ENCODE results near the gene TRPM4. TPM values are rescaled to one million over a fixed set of nuclear protein-coding genes. Genes with fewer than 3 reads are reported as not detected.

The TRPM4 gene
- total and polyA plus RNA-seq, 4 donors: 8.1 to 31.2 (median 13.2) TPM

- Histone ChIP-seq H3K36me3 (ENCODE audit: control insufficient read depth in 4 of 4, insufficient read depth in 3 of 4, low read depth in 1 of 4, low read length in 3 of 4) (peaks cover 0 to 2% (median 0%) of the 10 kb centered on the region in 4 donors), H3K9me3 (ENCODE audit: control insufficient read depth in 4 of 4, low read length in 3 of 4) (no peaks in the 10 kb centered on the region), H3K9ac (ENCODE audit: low read depth in 1 of 2, low read length in 2 of 2) (no peak overlapping the region), H3K4me3 (ENCODE audit: low read depth in 1 of 3, low read length in 3 of 3) (no peak overlapping the region), H3K4me1 (ENCODE audit: control insufficient read depth in 4 of 4, insufficient read depth in 4 of 4, low read length in 3 of 4) (peaks cover 5 to 13% (median 8%) of the 10 kb centered on the region in 4 donors), H3K27me3 (ENCODE audit: control insufficient read depth in 4 of 4, insufficient read depth in 4 of 4, low read length in 3 of 4) (no peaks in the 10 kb centered on the region), H3K27ac (ENCODE audit: low read depth in 1 of 2, low read length in 2 of 2) (no peak overlapping the region)
- TF ChIP-seq GABPA (IDR thresholded peaks at IDR 0.05 in 1 of 2, conservative IDR thresholded peaks at IDR 0.05 in 1 of 2) (no peak), FOXA1 (IDR thresholded peaks at IDR 0.05) (no peak), FOXA2 (IDR thresholded peaks at IDR 0.05) (no peak), EGR1 (IDR thresholded peaks at IDR 0.05; ENCODE audit: low read depth in 2 of 2) (no peak), HNF4G (IDR thresholded peaks at IDR 0.05) (no peak), ATF3 (IDR thresholded peaks at IDR 0.05) (no peak), MAX (IDR thresholded peaks at IDR 0.05) (no peak)
- no peak for DNase-seq (ENCODE audit: low spot score)
- WGBS: 95% methylated on average over 9 of the region's 9 CpGs
These were observed 57.1 kb downstream of the TRPM4 start for GRCh38 chr19:49214701-49215100.

GRCh38 chr19:49216071-49216470 lies 58.5 kb downstream of the TRPM4 start:
- TF ChIP-seq REST (IDR thresholded peaks at IDR 0.05) (no peak), FOXA1 (IDR thresholded peaks at IDR 0.05) (no peak), JUND (IDR thresholded peaks at IDR 0.05) (no peak), CTCF (IDR thresholded peaks at IDR 0.05; ENCODE audit: low read depth, low read length, missing input control) (no peak)
- WGBS: 81% methylated on average over 10 of the region's 10 CpGs
- Histone ChIP-seq H3K4me3 (ENCODE audit: low read depth in 1 of 3, low read length in 3 of 3) (no peak overlapping the region), H3K36me3 (ENCODE audit: control insufficient read depth in 4 of 4, insufficient read depth in 3 of 4, low read depth in 1 of 4, low read length in 3 of 4) (peaks cover 0 to 2% (median 0%) of the 10 kb centered on the region in 4 donors), H3K4me1 (ENCODE audit: control insufficient read depth in 4 of 4, insufficient read depth in 4 of 4, low read length in 3 of 4) (peaks cover 5 to 9% (median 8%) of the 10 kb centered on the region in 4 donors), H3K27ac (ENCODE audit: low read depth in 1 of 2, low read length in 2 of 2) (no peak overlapping the region), H3K9ac (ENCODE audit: low read depth in 1 of 2, low read length in 2 of 2) (no peak overlapping the region), H3K9me3 (ENCODE audit: control insufficient read depth in 4 of 4, low read length in 3 of 4) (no peaks in the 10 kb centered on the region), H3K27me3 (ENCODE audit: control insufficient read depth in 4 of 4, insufficient read depth in 4 of 4, low read length in 3 of 4) (no peaks in the 10 kb centered on the region)
- DNase-seq (ENCODE audit: low spot score): no peak

GRCh38 chr19:49217382-49217781 lies 59.8 kb downstream of the TRPM4 start:
- no peak overlapping the region for H3K9ac ChIP-seq (ENCODE audit: low read depth in 1 of 2, low read length in 2 of 2)

More at GRCh38 chr19:49217382-49217781, 59.8 kb downstream of the TRPM4 start:
- TF ChIP-seq HNF4G (IDR thresholded peaks at IDR 0.05) (no peak), JUND (IDR thresholded peaks at IDR 0.05) (no peak)
- Histone ChIP-seq H3K9me3 (ENCODE audit: control insufficient read depth in 4 of 4, low read length in 3 of 4) (no peaks in the 10 kb centered on the region), H3K4me1 (ENCODE audit: control insufficient read depth in 4 of 4, insufficient read depth in 4 of 4, low read length in 3 of 4) (no peaks in the 10 kb centered on the region), H3K27me3 (ENCODE audit: control insufficient read depth in 4 of 4, insufficient read depth in 4 of 4, low read length in 3 of 4) (no peaks in the 10 kb centered on the region), H3K27ac (ENCODE audit: low read depth in 1 of 2, low read length in 2 of 2) (no peak overlapping the region), H3K4me3 (ENCODE audit: low read depth in 1 of 3, low read length in 3 of 3) (no peak overlapping the region), H3K36me3 (ENCODE audit: control insufficient read depth in 4 of 4, insufficient read depth in 3 of 4, low read depth in 1 of 4, low read length in 3 of 4) (peaks cover 0 to 2% (median 0%) of the 10 kb centered on the region in 4 donors)
- no peak for DNase-seq (ENCODE audit: low spot score)
- WGBS: 83% methylated on average over 6 of the region's 6 CpGs

Measured in liver (tissue), 9 donors.